HFFc6 (cell line): Measurements from ENCODE around the gene PGAM2. TPM values are rescaled to one million over a fixed set of nuclear protein-coding genes. Genes with fewer than 3 reads are reported as not detected.

Source experiments
- DNase-seq: peaks from one replicate; pipeline ENCODE4 v3.0.0-alpha.2; 2018
- H3K27ac Mint-ChIP-seq: 2 replicates; pipeline ENCODE4 v1.8.0; 2020; ENCODE audit warnings: mild to moderate bottlenecking, mixed read lengths
- H3K27me3 Mint-ChIP-seq: 2 replicates; pipeline ENCODE4 v1.8.0; 2021; ENCODE audit warnings: mild to moderate bottlenecking, moderate library complexity, mixed read lengths; ENCODE audit not compliant: insufficient read depth
- H3K36me3 Mint-ChIP-seq: 2 replicates; pipeline ENCODE4 v1.8.0; 2021; ENCODE audit warnings: low read depth, mixed read lengths
- H3K4me1 Mint-ChIP-seq: 2 replicates; pipeline ENCODE4 v1.8.0; 2020; ENCODE audit warnings: low read depth, mixed read lengths
- H3K4me3 Mint-ChIP-seq: 2 replicates; pipeline ENCODE4 v1.8.0; 2020; ENCODE audit warnings: mild to moderate bottlenecking, moderate library complexity, mixed read lengths
- H3K9me3 Mint-ChIP-seq: 2 replicates; pipeline ENCODE4 v1.8.0; 2020; ENCODE audit warnings: mild to moderate bottlenecking, mixed read lengths
- CTCF ChIP-seq: fragments of 200-600 bp; sonication (generic); IDR thresholded peaks from 2 replicates; pipeline ENCODE4 v1.5.0; 2021; ENCODE audit warnings: antibody characterized with exemption, mild to moderate bottlenecking
- total RNA-seq, 6 experiments: library from RNA; stranded (reverse); fragmentation: NEBNext Ultra II Directional; extraction: Animal tissue kit (Norgen Biotek cat#: 25700); gene quantifications; 2 replicates in 1 of 6; 3 replicates in 5 of 6; pipeline ENCODE4 v1.2.3, GENCODE V29; 2021

PGAM2 gene
- total RNA-seq, 6 experiments from 2014 or later, result 0.26 to 0.51 (median 0.35) TPM; not detected in 2

GRCh38 chr7:44094365-44094764, 29.0 kb upstream of the PGAM2 start:
- Mint-ChIP-seq H3K27me3 (no peaks in the 10 kb centered on the region), H3K36me3 (no peaks in the 10 kb centered on the region), H3K9me3 (no peaks in the 10 kb centered on the region), H3K4me1 (peaks cover 27% of the 10 kb centered on the region), H3K27ac (no peak overlapping the region), H3K4me3 (no peak overlapping the region)
- no peak for DNase-seq
- no peak for TF ChIP-seq CTCF

GRCh38 chr7:44093102-44093641, 27.8 kb upstream of the PGAM2 start:
- no peaks in the 10 kb centered on the region for H3K36me3 Mint-ChIP-seq
- peaks cover 3% of the 10 kb centered on the region for H3K27me3 Mint-ChIP-seq
- no peak for TF ChIP-seq CTCF
- H3K9me3 Mint-ChIP-seq, result no peaks in the 10 kb centered on the region
- H3K27ac Mint-ChIP-seq, result peak overlapping the region; percentile 33; the same call in 1 of the 2 replicates
- H3K4me1 Mint-ChIP-seq, result peaks cover 39% of the 10 kb centered on the region
- no peak overlapping the region for H3K4me3 Mint-ChIP-seq
- no peak for DNase-seq

GRCh38 chr7:44087911-44088838, 22.8 kb upstream of the PGAM2 start:
- H3K36me3 Mint-ChIP-seq, result no peaks in the 10 kb centered on the region
- peak overlapping the region; percentile 99 for H3K27ac Mint-ChIP-seq
- no peaks in the 10 kb centered on the region for H3K9me3 Mint-ChIP-seq
- H3K4me1 Mint-ChIP-seq, result peaks cover 71% of the 10 kb centered on the region
- H3K27me3 Mint-ChIP-seq, result peaks cover 3% of the 10 kb centered on the region
- peak; percentile 94 for DNase-seq
- no peak; the same call in 1 of the 2 replicates for TF ChIP-seq CTCF
- H3K4me3 Mint-ChIP-seq, result peak overlapping the region; percentile 72

- H3K27ac Mint-ChIP-seq, result peak overlapping the region; percentile 99
- TF ChIP-seq CTCF, result no peak
- peaks cover 3% of the 10 kb centered on the region for H3K27me3 Mint-ChIP-seq
- H3K9me3 Mint-ChIP-seq, result no peaks in the 10 kb centered on the region
- H3K4me3 Mint-ChIP-seq, result no peak overlapping the region
- peaks cover 76% of the 10 kb centered on the region for H3K4me1 Mint-ChIP-seq
- no peak for DNase-seq
- H3K36me3 Mint-ChIP-seq, result no peaks in the 10 kb centered on the region
These were observed 21.3 kb upstream of the PGAM2 start for GRCh38 chr7:44086627-44087026.

- Mint-ChIP-seq H3K27ac (peak overlapping the region; percentile 93), H3K27me3 (peaks cover 3% of the 10 kb centered on the region), H3K36me3 (peaks cover 5% of the 10 kb centered on the region; the same call in 1 of the 2 replicates), H3K9me3 (no peaks in the 10 kb centered on the region), H3K4me3 (no peak overlapping the region; the same call in 1 of the 2 replicates), H3K4me1 (peaks cover 82% of the 10 kb centered on the region)
- no peak for DNase-seq
- TF ChIP-seq CTCF, result peak; percentile 54; the same call in 1 of the 2 replicates
These were observed 20.2 kb upstream of the PGAM2 start for GRCh38 chr7:44085546-44085945.
